ENCODE results near the gene GPR160. TPM values are rescaled to one million over a fixed set of nuclear protein-coding genes. Genes with fewer than 3 reads are reported as not detected.

The GPR160 gene
- total and polyA plus RNA-seq, 12 donors = 0.76 to 5.8 (median 1.6) TPM

GRCh38 chr3:170096342-170096741 lies 58.5 kb downstream of the GPR160 start:
- WGBS, 4 donors = 86 to 97% (median 89%) methylated on average over 3 of the region's 3 CpGs
- intact Hi-C loops (cut with DNase I) = loop anchor here in 1 of 2 donors (10.0 kb wide), 1 partner anchor 112 kb away; no protein-coding TSS in a partner anchor

DNA sequence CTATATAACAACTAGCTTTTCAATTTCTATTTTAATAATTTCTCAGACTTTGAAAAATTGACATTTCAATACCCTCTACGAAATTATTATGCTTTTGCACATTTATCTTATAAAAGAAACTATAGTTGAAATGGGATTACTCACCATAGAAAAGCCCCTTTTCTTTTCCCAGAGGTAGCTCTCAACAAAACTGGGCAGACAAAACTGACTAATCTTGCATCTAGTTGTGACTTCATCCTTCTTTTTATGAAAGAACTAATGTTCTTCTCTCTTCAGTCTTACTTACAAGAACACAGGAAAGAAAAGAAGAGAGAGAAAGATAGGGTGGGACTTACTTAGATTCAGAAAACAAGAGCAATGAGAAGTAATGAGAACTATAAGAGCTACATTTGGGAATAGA lies 61.0 kb downstream of the GPR160 start:
- H3K36me3 ChIP-seq (replicated peaks in 1 of 2) = peaks cover 0 to 60% of the 10 kb centered on the region in 2 donors
- whole genome bisulfite sequencing, 4 donors = 84 to 89% (median 87%) methylated on average over 1 of the region's 1 CpG
- H3K4me3 ChIP-seq = no peak overlapping the region
- H3K27me3 ChIP-seq = no peaks in the 10 kb centered on the region
- intact Hi-C loops (cut with DNase I) = loop anchor here in 1 of 2 donors (10.0 kb wide), 1 partner anchor 114 kb away; no protein-coding TSS in a partner anchor
- TF ChIP-seq POLR2A (IDR thresholded peaks at IDR 0.05) = no peak
- TF ChIP-seq, protein P1, sequence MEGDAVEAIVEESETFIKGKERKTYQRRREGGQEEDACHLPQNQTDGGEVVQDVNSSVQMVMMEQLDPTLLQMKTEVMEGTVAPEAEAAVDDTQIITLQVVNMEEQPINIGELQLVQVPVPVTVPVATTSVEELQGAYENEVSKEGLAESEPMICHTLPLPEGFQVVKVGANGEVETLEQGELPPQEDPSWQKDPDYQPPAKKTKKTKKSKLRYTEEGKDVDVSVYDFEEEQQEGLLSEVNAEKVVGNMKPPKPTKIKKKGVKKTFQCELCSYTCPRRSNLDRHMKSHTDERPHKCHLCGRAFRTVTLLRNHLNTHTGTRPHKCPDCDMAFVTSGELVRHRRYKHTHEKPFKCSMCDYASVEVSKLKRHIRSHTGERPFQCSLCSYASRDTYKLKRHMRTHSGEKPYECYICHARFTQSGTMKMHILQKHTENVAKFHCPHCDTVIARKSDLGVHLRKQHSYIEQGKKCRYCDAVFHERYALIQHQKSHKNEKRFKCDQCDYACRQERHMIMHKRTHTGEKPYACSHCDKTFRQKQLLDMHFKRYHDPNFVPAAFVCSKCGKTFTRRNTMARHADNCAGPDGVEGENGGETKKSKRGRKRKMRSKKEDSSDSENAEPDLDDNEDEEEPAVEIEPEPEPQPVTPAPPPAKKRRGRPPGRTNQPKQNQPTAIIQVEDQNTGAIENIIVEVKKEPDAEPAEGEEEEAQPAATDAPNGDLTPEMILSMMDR (IDR thresholded peaks at IDR 0.05) = no peak
- H3K4me1 ChIP-seq (replicated peaks in 1 of 2) = no peaks in the 10 kb centered on the region
- DNase-seq = no peak
- H3K27ac ChIP-seq = no peak overlapping the region
- H3K9me3 ChIP-seq (replicated peaks in 1 of 3) = no peaks in the 10 kb centered on the region

More at GRCh38 chr3:170096342-170096741, 58.5 kb downstream of the GPR160 start:
- no peak for DNase-seq
- no peaks in the 10 kb centered on the region for H3K9me3 ChIP-seq (replicated peaks in 1 of 3)
- peaks cover 0 to 54% of the 10 kb centered on the region in 2 donors for H3K36me3 ChIP-seq (replicated peaks in 1 of 2)
- no peak for TF ChIP-seq POLR2A (IDR thresholded peaks at IDR 0.05)
- TF ChIP-seq, protein P1 (IDR thresholded peaks at IDR 0.05) = no peak
- H3K27me3 ChIP-seq = no peaks in the 10 kb centered on the region
- H3K27ac ChIP-seq = no peak overlapping the region
- H3K4me1 ChIP-seq (replicated peaks in 1 of 2) = no peaks in the 10 kb centered on the region
- no peak overlapping the region for H3K4me3 ChIP-seq

- Histone ChIP-seq H3K27ac (no peak overlapping the region), H3K9me3 (replicated peaks in 1 of 3) (no peaks in the 10 kb centered on the region), H3K4me3 (no peak overlapping the region), H3K27me3 (no peaks in the 10 kb centered on the region), H3K36me3 (replicated peaks in 1 of 2) (peaks cover 0 to 52% of the 10 kb centered on the region in 2 donors), H3K4me1 (replicated peaks in 1 of 2) (no peaks in the 10 kb centered on the region)
- TF ChIP-seq, protein P1 (IDR thresholded peaks at IDR 0.05) = no peak
- no peak for TF ChIP-seq POLR2A (IDR thresholded peaks at IDR 0.05)
- intact Hi-C loops (cut with DNase I) = no loop called here
- no peak for DNase-seq
- 97 to 100% (median 97%) methylated on average over 1 of the region's 1 CpG for WGBS, 4 donors
These were observed 63.1 kb downstream of the GPR160 start for GRCh38 chr3:170100944-170101343.

- no peak overlapping the region for H3K4me3 ChIP-seq
- intact Hi-C loops (cut with DNase I) = no loop called here
- H3K9me3 ChIP-seq (replicated peaks in 1 of 3) = no peaks in the 10 kb centered on the region
- DNase-seq = no peak
- no peaks in the 10 kb centered on the region for H3K4me1 ChIP-seq (replicated peaks in 1 of 2)
- no peak for TF ChIP-seq POLR2A (IDR thresholded peaks at IDR 0.05)
- TF ChIP-seq, protein P1 (IDR thresholded peaks at IDR 0.05) = no peak
- H3K36me3 ChIP-seq (replicated peaks in 1 of 2) = peaks cover 0 to 37% of the 10 kb centered on the region in 2 donors
- no peak overlapping the region for H3K27ac ChIP-seq
- H3K27me3 ChIP-seq = no peaks in the 10 kb centered on the region
- WGBS, 4 donors = 97 to 99% (median 98%) methylated on average over 8 of the region's 8 CpGs
These were observed 64.6 kb downstream of the GPR160 start for GRCh38 chr3:170102431-170102830.

All from adrenal gland (tissue), 12 donors.